ENCODE data around the gene PAPPA2.

PAPPA2 gene

DNA sequence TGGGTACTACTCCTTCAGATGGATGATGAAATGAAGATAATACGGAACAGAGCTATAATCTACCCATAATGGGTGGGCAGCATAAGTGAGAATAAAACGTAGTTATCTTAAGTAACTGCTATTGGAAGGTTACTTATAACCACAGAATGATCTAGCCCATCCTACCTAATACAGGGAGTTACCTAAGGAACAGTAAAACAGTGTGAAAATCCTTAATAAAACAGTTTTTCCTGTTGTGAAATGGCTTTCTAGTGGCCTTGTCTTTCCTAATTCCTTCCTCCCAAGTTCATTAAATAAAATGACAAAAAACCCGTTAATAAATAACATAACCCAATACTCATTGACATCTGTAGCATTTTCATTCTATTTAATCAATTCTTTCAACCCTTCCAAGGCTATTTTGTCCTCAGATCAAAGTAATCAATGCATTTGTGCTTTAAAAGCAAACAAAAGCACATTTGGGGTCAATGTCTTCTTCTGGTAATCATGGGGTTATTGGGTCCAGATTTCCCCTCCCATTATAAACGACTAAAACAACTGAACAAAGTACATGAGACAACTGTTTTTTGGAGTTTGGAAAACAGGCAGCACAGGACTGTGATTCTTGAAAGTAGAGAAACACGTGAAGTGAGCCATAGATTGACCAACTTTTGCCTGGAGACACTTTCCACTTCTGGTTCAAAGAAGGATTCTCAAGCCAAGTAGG is 42.0 kb downstream of the PAPPA2 start:
- DNase-seq, result no peak

DNA sequence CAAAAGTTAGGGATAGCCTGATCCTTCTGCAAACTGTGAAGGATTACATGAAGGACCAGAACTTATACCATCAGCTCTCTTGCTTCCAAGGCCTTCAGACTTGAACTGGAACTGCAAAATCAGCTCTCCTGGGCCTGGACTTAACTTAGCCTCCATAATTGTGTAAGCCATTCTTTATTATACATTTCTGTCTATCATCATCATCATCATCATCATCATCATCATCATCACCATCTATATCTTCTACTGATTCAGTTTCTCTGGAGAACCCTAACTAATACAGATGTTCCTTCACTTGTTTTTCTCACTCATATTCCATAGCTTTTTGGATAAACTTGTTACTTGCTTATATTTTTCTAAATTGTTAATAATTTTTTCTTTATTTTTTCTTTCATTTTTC is 50.0 kb downstream of the PAPPA2 start:
- no peak for DNase-seq

DNA sequence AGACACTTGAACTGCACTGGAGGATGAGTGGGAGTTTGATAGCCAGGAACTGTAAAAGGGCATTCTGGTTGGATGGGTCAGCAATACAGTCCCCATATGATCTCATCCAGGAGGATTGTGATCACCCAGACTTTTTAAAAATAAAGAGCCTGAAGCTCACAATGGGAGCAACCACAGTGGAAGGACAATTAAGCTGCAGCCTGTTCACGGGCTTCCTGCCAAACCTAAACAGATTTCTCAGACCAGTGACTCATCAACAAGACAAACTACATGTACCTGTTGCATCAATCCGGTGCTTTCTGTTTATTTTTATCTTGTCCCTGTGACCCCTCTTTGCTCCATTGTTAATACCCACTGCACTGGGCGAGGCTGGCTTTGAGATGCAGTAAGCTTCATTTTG is 52.3 kb downstream of the PAPPA2 start:
- no peak for DNase-seq

DNA sequence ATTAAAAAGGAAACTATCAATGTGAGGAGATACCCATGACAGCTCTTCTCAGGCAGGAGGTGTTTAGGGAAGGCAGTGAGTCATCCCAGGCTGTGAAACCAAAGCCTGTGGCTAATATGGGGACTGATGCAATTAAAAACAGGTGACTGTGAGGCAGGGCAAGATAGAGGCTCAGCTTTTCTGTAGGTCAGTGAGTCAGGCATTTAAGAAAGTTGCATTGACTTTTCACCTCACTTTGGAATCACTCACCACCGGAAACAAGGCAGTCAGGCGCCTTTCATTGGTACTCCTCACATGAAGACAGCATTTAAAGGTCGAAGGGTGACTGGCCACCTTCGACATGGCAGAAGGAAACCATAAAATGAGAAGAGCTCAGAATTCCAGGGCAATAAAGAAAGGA is 54.5 kb downstream of the PAPPA2 start:
- DNase-seq, result no peak

DNA sequence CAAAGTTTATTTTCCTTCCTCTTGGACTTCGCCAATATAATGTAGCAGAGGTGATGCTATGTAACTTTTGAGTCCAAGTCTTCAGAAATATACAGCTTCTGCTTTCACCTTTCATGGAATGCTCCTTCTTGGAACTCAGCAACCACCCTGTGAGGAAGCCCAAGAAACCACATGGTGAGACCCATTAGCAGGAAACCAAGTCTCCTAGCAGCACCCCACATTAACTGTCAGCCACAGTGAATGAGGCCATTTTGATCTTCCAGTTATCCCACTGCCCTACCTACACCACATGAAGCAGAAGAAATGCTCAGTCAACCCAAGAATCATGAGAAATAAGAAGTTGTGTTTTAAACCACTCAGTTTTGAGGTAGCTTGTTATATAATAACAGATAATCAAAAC is 58.2 kb downstream of the PAPPA2 start:
- DNase-seq, result no peak

DNA sequence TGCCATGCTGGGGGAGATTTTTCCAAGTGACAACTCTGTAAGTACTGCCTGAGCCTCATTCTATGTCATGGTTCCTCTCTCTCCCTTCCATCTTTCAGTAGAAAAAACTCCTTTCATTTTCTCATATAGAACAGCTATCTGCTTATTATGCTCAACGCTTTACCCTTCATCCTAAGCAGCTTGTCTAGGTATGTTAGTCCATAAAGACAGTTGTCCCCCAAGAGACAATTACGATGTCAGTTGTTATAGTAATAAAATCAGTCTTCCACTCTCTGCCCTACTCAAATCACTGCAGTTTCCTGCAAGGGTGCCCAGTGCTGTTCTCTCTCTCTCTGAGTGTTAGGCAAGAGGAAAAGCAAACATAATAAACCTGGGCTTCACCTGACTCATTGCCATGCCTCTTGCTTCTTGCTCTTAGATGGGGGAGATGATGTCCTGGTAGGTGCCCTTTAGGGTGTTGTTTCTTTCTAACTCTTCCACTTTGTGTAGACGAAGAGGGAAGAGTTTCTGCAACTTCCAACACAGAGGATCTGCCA is 59.4 kb downstream of the PAPPA2 start:
- no peak for DNase-seq

DNA sequence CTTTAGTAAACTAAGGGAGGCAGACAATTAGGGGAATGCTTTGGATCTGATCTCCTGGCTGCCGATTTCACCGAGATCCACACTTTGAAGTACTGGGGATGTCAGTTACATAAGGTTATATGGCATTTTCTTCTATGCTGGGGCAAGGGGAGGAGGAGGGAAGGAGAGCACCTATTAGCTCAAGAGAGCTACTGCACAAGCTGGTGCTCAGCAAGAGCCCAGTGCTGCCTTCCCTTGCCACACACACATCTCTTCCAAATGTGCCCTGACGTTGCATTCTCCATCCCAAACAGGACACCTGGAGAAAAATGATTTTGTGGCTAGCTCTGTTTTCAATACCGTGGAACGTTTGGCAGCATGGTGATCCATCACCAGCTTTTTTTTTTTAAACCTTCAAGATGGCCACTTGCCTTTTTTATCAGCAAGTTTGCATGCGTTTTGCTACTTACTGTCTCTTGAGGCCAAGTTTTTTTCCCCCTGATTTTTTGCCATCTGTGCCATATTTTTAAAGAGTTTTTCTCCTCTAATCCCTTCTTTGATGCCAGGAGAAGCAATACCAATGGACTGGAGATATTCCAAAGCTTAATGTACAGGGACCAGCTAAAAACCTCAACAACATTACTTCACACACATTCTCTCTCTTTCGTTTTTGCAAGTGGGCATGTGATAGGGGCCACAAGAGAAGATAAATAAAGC is 66.6 kb downstream of the PAPPA2 start:
- DNase-seq, result no peak

DNA sequence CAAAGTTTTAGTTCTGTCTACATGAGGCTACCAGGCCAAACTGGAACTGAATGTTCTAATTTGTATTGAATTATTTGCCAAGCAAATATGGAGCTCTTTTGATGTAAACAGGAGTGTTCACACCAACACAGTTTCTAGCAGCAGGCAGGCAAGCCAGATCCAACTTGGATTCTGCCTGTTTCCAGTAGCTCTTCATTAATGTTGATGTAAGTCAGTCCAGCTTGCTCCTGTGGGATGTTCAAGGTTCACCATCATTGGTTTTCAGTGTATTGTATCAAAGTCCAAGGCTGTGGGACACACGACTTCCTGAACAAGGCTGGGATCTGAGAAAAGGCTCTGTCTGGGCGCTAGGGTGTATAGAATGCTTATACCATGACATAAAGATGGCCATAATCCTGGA is 68.1 kb downstream of the PAPPA2 start:
- no peak for DNase-seq

DNA sequence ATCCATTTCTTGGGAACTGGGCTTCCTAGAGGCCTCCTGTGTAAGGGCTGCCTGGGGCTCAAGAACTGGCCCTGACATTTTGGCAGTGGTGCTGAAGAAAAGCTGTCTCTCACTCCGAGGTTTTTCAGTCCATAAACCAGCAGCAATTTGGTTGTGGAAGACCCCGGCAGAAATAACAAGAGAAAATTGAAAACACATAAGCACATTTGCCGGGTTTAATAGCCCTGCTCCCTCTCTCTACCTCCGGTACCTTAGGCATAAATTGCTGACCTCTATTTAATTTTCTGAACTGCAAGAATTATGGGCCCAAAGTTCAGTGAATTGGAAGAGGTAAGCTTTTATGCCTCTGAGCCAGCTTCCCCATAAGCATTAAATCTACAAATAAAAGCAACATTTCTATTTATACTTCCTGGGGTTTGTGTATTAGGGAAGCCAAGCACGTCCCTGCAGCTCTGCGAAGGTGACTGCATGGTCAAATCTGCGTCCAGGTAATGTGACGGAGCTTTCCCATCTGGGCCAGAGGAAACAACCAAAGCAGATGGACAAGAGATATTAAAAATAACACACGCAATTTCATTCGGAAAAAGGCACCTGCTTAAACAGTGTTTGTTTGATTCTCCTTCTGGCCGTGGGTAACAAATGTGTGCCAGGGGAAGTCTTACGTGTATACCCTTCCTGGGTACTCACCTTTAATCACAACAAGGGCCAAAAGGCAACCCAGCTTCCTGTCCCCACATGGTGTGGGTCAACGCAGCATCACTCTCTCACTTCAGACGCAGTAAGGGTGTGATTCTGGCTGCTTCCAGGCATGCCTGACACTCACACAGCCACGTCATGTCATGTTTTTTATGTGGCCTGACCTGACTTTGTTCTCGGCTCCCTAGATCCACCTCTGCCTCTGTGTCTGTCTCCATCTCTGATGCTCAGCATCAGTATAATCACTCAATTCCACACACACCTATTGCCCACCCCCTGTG is 69.2 kb downstream of the PAPPA2 start:
- DNase-seq, result no peak

DNA sequence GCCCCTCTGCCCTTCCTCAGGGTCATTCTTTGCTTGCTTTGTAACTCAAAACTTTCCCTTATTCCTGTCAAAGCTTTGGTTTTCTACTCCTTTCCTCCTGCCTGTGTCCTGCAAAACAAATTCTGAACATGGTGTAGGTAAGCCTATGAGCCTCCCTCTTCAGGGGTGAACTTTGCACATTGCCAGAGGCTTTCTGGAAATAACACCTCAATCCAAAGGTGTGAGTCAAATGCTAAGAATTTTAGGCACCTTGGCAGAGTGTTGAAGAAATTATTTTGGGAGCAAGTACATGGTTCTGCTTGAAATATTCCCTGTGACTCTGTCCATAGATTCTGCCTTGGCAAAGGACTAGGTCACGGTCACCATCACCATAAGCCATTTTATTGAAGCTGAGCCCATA is 70.0 kb downstream of the PAPPA2 start:
- no peak for DNase-seq

DNA sequence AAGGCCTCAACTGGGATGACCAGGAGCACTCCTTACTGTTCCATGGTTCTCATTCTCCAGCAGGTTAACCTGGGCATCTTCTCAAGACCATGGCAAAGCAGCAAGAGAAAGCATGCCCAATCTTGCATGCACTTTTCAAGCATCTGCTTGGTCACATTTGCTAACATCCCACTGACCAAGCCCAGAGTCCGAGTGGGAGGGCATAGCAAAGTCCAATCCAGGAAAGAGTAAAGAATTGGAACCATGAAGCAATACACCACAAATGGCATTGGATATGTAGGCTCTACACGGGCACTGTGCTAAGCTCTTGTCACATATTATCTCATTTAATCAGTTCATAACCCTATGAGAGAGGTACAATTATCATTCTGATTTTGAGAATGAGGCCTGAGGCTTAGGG is 73.6 kb downstream of the PAPPA2 start:
- DNase-seq, result no peak

DNA sequence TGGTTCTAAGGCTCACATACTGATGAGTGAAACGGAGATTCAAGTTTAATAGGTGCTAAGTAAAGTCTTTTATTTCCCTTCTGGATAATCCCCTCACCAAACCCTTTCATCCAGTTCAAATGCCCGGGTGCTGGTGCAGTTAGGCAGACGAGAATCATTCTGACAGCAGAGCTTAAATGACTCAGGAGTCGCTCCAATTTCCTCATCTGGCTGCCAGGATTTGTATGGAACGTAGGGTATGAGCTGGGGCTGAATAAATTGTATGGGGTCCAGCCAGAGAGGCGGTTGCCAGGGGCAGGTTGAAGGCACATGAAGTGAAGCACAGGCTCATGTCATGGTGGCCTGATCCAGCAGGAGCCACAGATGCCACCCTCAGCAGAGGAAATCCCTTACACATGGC is 76.0 kb downstream of the PAPPA2 start:
- no peak for DNase-seq

DNA sequence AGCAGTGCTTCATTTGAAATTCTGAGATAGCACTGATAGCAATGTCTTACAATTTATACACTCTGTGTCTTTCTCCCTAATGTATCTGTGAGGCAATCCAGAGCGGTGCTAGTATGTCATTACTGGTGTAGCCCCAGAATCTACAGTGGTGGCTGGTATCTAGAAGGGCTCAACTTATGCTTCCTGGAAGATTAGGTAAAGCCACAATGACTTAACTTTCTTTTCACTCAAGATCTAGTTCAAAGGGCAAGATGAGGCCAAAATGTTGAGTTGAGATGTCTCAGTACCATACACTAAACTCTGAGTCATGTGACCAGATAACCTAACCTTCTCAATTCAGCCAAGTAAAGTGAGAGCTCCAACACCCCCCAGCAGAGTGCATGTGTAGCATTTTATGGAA is 77.5 kb downstream of the PAPPA2 start:
- DNase-seq, result no peak

DNA sequence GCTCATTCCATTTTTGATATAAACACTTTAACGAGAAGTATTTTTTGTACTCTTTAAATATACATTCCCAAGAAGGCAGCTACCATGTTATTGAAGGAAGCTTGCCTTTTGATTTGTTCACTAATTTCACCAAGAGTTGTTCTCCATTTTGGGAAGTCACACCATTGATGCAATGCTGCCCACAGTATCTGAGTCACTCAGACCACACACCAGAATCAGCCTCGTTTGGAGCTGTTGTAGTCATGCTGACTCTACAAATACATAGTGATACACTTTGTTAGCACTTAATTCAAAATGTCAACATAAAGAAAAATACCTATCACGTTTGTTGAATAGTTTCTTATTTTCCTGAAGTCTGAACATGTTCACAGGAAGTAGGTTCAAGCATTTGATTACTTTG is 78.7 kb downstream of the PAPPA2 start:
- no peak for DNase-seq

DNA sequence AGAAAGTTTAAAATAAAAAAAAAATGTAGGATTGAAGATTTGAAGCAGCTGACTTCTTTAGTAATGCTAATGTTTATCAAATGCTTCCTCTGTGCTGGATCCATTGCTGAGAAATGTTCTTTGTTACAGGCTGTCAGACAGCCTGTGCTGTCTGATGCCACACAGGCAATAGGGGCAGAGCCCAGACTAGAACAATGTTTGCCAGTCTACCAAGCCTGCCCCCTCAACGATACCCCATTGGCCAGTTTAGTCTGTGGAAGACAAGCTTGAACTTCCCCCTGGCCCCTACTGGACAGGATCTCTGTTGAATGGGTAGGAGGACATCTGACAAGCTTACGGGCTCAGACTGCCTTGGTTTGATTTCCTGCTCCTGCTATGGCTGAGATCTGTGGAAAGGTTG is 79.4 kb downstream of the PAPPA2 start:
- no peak for DNase-seq

DNA sequence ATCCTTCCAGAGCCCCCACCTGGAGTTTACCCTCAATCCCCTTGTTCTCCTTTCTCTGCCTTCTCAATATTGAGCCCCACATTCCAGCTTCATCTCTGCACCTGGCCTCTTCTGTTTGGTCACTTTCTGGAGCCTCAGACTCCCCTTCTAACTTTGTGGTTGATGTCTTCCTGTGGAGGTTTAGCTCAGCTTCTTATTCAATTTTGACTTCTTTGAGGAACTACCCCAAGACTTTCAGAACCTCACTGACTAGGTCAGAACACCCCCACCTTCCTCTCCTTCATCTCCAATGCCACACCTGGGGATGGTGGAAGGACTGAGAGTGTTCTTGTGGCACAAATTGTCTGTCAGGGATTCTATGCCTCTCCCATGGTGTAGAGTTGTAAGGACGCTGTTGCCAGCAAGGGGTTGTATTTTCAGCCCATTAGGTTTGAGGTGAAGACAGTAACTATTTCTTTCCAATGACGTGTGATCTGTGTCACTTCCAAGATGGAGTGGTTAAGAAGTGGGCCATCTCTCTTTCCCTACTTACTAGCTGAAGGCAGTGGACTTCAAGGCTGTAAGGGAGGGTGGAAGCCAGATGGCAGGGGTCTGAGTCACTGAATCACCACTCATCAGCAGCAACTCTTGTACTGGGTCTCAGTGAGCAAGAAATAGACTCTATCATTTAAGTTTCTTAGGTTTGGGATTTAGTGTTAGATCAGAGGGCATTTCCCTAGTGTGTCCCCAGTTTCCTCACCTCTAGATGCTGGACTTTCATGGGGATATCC is 80.6 kb downstream of the PAPPA2 start:
- DNase-seq, result no peak

DNA sequence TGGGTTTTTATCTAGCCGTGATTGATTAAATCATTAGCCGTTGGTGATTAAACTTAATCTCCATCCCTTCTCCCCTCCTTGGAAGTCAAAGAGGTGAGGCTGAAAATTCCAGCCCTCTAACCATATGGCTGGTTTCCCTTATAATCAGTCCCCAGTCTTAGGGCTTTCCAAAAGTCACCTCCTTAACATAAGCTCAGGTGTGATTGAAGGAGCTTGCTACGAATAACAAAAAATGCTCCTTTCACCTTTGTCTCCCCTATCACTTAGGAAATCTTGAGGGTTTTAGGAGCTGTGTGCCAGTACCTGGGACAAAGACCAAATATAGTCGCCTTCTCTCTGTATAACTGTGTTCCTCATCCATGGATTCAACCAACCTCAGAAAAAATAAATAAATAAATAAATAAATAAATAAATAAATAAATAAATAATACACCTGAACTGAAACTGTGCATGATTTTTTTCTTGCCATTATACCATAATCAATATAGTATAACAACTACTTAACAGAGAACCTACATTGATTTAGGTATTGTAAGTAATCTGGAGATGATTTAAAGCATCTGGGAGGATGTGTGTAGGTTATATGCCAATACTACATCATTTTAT is 82.2 kb downstream of the PAPPA2 start:
- DNase-seq, result no peak

DNA sequence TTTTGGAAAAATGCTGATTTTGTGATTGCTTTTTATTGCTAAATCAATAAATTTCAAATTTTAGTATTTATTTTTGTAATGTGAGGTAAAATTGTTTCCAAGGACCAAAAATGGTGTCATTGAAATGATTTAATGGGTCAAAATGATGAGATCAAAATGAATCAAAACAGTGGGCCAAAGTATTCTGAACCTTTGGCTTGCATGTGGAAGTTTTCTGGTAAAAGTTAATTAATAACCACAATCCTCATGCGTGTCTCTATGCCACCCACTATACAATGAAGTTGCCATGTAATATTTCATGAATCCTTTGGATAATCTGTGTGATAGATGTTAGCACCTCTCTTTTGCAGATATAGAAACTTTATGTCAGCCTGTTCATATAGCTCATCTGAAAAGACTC is 83.8 kb downstream of the PAPPA2 start:
- DNase-seq, result no peak

DNA sequence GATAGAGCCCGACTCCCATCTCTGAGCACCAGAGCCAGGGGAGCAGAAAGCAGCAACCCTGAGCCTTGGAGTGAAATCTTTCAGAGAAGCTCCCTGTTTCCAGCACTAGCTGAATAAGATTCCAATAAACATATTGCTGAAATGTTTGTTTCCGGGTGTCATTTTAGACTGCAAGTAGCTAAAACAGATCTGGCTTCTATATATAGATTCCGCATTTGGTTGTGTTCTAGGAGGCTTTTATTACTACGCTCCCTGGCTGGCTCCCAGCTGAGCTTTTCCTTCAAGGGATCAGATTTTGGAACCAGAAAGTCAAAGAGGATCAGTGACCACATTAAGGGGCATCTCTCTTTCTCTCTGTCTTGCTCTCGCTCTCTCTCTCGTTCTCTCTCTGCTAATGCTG is 88.2 kb downstream of the PAPPA2 start:
- DNase-seq, result no peak

DNA sequence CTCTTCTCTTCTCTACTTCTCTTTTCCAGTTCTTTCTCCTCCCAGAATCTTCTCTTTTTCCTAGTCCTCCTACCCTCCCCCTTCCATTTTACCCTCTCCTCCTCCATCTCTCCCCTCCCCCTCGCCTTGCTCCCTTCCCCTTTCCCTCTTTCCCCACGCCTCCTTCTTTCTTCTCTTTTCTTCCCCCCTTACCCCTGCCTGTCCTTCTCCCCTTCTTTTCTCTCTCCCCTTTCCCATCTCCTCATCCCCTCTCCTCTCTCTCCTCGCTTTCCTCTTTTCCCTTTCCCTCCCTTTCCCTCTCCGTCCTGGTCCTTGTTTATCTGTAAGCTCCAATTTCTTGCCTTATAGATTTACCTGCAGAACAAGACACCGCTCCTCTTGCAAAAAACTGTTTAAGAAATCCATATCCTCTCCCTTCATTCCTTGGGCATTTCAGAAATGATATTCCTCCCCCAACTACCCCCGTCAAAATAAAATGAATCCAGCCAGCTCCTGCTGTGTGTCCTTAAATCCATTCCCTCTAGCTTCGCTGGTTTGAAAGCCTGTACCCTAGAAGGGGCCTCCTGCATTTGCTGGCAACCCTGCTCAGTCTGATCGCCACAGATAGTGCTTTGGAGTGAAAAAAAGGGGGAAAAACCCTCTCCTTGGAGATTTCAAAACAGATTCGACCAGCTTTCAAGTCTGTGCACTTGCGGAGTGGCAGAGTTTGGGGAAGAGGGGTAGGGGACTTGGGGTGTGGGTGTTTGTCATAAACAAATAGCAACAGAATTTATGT is 89.4 kb downstream of the PAPPA2 start:
- DNase-seq, result no peak

DNA sequence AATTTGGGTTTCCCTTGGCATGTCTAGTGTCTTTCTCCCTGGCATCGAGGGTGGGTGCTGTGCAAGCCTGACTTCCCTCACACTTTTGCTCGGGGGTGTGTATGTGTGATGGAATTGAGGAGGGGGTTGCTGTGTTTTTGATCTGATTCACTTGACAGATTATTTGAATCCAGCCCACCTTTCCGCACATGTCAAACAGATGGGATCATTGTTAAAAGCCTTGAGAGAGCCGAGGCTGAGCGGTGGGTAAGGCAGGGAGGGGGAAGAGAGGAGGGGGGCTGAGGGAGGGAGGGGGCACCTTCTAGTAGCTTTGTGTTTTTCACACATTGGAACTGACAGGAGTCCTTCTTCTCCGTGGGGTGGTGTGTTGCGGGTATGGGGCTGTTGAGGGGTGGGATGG is 90.0 kb downstream of the PAPPA2 start:
- DNase-seq, result no peak

Measured in CD4-positive, alpha-beta T cell treated with Interleukin-15 for 1 hour (primary cell).